ENCODE data around the gene TPST1.

Gene TPST1

GRCh38 chr7:66261941-66262340 is 56.8 kb downstream of the TPST1 start:
- in situ Hi-C loops (cut with MboI; ENCODE audit: low pct_unique_long_range_greater_than_20kb, low sequenced_read_pairs, unreplicated experiment) = no loop called here
- no peak for DNase-seq (ENCODE audit: low spot score)

GRCh38 chr7:66263936-66264335 is 58.8 kb downstream of the TPST1 start:
- DNase-seq (ENCODE audit: low spot score) = no peak
- TF ChIP-seq CTCF (IDR thresholded peaks at IDR 0.05; ENCODE audit: extremely low read depth, insufficient read depth, missing control alignments) = no peak
- in situ Hi-C loops (cut with MboI; ENCODE audit: low pct_unique_long_range_greater_than_20kb, low sequenced_read_pairs, unreplicated experiment) = no loop called here

More at GRCh38 chr7:66261941-66262340, 56.8 kb downstream of the TPST1 start:
- no peak for TF ChIP-seq CTCF (IDR thresholded peaks at IDR 0.05; ENCODE audit: extremely low read depth, insufficient read depth, missing control alignments)

GRCh38 chr7:66265566-66265965 is 60.4 kb downstream of the TPST1 start:
- TF ChIP-seq CTCF (IDR thresholded peaks at IDR 0.05; ENCODE audit: extremely low read depth, insufficient read depth, missing control alignments) = no peak
- in situ Hi-C loops (cut with MboI; ENCODE audit: low pct_unique_long_range_greater_than_20kb, low sequenced_read_pairs, unreplicated experiment) = no loop called here
- DNase-seq (ENCODE audit: low spot score) = no peak

- in situ Hi-C loops (cut with MboI; ENCODE audit: low pct_unique_long_range_greater_than_20kb, low sequenced_read_pairs, unreplicated experiment) = no loop called here
- no peak for DNase-seq (ENCODE audit: low spot score)
- no peak for TF ChIP-seq CTCF (IDR thresholded peaks at IDR 0.05; ENCODE audit: extremely low read depth, insufficient read depth, missing control alignments)
Measured at GRCh38 chr7:66267249-66267648, 62.1 kb downstream of the TPST1 start.

GRCh38 chr7:66269978-66270377 is 64.8 kb downstream of the TPST1 start:
- in situ Hi-C loops (cut with MboI; ENCODE audit: low pct_unique_long_range_greater_than_20kb, low sequenced_read_pairs, unreplicated experiment) = no loop called here
- DNase-seq (ENCODE audit: low spot score) = no peak
- TF ChIP-seq CTCF (IDR thresholded peaks at IDR 0.05; ENCODE audit: extremely low read depth, insufficient read depth, missing control alignments) = no peak

- TF ChIP-seq CTCF (IDR thresholded peaks at IDR 0.05; ENCODE audit: extremely low read depth, insufficient read depth, missing control alignments) = no peak
- no peak for DNase-seq (ENCODE audit: low spot score)
- in situ Hi-C loops (cut with MboI; ENCODE audit: low pct_unique_long_range_greater_than_20kb, low sequenced_read_pairs, unreplicated experiment) = no loop called here
Measured at GRCh38 chr7:66272321-66272720, 67.2 kb downstream of the TPST1 start.

GRCh38 chr7:66276363-66276762 is 71.2 kb downstream of the TPST1 start:
- in situ Hi-C loops (cut with MboI; ENCODE audit: low pct_unique_long_range_greater_than_20kb, low sequenced_read_pairs, unreplicated experiment) = no loop called here
- TF ChIP-seq CTCF (IDR thresholded peaks at IDR 0.05; ENCODE audit: extremely low read depth, insufficient read depth, missing control alignments) = no peak

More at GRCh38 chr7:66276363-66276762, 71.2 kb downstream of the TPST1 start:
- DNase-seq (ENCODE audit: low spot score) = no peak

Data from GM13977 (cell line).